ENCODE measurements around the gene TTBK1.

DNA sequence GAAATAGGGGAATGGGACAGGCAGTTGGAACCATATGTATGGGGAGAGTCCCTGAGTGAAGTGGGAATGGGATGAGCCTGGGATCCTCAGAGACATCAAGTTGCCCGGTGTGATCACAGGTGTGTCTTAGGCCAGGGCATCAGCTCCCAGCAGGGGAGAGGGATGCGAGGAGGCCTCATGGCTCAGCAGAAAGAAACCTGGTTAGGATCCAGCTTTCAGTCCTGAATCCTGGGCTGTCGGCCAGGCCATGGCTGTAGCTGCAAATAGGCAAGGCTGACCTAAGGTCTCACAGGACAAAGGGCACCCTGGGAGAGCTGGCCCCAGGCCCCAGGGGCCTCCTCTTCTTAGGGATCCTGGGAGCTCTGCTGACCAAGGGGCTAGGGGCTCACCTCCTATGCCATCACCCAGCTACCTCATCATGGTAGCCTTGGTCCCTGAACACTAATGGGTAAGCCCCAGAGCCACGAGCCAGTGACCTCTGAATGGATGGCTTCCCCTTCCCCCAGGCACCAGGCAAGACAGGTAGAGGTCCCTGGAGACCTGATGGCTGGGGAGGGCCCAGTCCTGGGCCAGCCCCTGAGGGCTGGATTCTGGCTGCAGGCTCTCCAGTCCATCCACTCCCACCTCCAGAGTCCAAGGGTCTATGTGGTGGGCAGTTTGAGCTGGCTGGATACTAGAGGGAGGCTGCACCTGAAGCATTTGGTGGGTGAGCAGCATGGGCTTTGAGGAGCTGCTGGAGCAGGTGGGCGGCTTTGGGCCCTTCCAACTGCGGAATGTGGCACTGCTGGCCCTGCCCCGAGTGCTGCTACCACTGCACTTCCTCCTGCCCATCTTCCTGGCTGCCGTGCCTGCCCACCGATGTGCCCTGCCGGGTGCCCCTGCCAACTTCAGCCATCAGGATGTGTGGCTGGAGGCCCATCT lies 54.6 kb downstream of the TTBK1 start, which contains the start of gene SLC22A7:
- no peak for TF ChIP-seq CTCF (IDR thresholded peaks at IDR 0.05)
- TF ChIP-seq EZH2 (IDR thresholded peaks at IDR 0.05; ENCODE audit: borderline replicate concordance, insufficient read depth, low read depth, low read length, poor library complexity, severe bottlenecking), result no peak

All from B cell (primary cell).